WERI-Rb-1 (cell line): ENCODE measurements around the gene CRADD.
A peak's percentile ranks its signal among the peaks of the same experiment; 100 is the strongest.

Experiments used
- DNase-seq: peaks from one replicate; pipeline ENCODE4 v3.0.0-alpha.2; 2020
- H3K27ac ChIP-seq: fragments of 250-450 bp; sonication (Bioruptor Pico); 2 replicates; pipeline ENCODE4 v1.5.1; 2020; ENCODE audit warnings: mild to moderate bottlenecking, moderate library complexity
- H3K27me3 ChIP-seq: fragments of 250-450 bp; sonication (Bioruptor Pico); 2 replicates; pipeline ENCODE4 v1.5.1; 2021; ENCODE audit warnings: mild to moderate bottlenecking, low read depth, moderate library complexity; ENCODE audit not compliant: insufficient read depth, severe bottlenecking
- H3K36me3 ChIP-seq: fragments of 250-450 bp; sonication (Bioruptor Pico); 2 replicates; pipeline ENCODE4 v1.5.1; 2020; ENCODE audit warnings: mild to moderate bottlenecking, moderate library complexity
- H3K4me3 ChIP-seq: 2 replicates; pipeline ENCODE4 v1.5.1; 2011; ENCODE audit warnings: low read depth, mild to moderate bottlenecking, control low read depth, low read length
- H3K9me3 ChIP-seq: fragments of 250-450 bp; sonication (Bioruptor Pico); 2 replicates; pipeline ENCODE4 v1.5.1; 2021; ENCODE audit warnings: mild to moderate bottlenecking, moderate library complexity; ENCODE audit not compliant: severe bottlenecking
- TF ChIP-seq, protein P1 (sequence below): IDR thresholded peaks from 2 replicates; pipeline ENCODE4 v1.5.1; 2011; ENCODE audit warnings: low read depth, mild to moderate bottlenecking, control low read depth, inconsistent platforms, low read length

The CRADD gene

DNA sequence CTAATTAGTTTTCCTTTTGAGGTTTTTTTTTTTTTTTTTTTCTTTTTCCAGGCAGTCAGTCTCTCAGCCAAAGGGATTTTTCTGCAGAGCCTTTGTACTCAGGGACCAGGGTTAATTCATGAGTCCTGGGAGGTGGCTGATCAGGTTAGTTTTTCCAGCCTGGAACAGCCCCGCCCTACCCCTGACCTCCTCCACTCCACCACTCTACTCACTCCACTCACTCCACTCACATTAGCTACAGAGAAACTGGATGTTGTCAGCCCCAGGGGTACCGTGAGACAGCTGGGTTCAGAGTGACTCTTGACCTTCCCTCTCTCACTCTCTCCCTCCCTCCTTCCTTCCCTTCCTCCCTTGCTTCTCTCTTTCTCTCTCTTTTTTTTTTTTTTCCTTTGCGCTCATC is 161.0 kb downstream of the CRADD start:
- H3K9me3 ChIP-seq = no peaks in the 10 kb centered on the region
- DNase-seq = no peak
- no peaks in the 10 kb centered on the region for H3K27me3 ChIP-seq
- no peak overlapping the region for H3K4me3 ChIP-seq
- H3K36me3 ChIP-seq = no peaks in the 10 kb centered on the region
- TF ChIP-seq, protein P1, sequence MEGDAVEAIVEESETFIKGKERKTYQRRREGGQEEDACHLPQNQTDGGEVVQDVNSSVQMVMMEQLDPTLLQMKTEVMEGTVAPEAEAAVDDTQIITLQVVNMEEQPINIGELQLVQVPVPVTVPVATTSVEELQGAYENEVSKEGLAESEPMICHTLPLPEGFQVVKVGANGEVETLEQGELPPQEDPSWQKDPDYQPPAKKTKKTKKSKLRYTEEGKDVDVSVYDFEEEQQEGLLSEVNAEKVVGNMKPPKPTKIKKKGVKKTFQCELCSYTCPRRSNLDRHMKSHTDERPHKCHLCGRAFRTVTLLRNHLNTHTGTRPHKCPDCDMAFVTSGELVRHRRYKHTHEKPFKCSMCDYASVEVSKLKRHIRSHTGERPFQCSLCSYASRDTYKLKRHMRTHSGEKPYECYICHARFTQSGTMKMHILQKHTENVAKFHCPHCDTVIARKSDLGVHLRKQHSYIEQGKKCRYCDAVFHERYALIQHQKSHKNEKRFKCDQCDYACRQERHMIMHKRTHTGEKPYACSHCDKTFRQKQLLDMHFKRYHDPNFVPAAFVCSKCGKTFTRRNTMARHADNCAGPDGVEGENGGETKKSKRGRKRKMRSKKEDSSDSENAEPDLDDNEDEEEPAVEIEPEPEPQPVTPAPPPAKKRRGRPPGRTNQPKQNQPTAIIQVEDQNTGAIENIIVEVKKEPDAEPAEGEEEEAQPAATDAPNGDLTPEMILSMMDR = no peak
- H3K27ac ChIP-seq = no peak overlapping the region

DNA sequence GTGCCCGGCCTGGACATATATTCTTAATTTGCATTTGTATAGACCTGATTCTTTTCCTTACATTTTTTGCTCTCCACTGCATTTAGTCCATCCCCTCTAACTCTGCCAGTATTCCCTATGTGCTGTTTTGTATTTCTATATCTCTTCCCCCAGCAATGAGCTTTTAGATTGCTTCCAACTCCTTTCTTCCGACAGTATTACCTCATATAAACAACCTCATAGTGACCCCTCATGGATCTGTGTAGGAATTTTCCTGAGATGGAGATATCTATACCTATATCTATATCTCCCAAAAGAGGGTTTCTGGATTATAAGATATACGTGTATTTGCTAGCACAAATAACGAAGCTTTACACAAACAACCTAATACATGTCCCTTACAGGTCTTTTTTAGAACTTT is 161.9 kb downstream of the CRADD start:
- no peak overlapping the region for H3K4me3 ChIP-seq
- TF ChIP-seq, protein P1 = no peak
- DNase-seq = no peak

DNA sequence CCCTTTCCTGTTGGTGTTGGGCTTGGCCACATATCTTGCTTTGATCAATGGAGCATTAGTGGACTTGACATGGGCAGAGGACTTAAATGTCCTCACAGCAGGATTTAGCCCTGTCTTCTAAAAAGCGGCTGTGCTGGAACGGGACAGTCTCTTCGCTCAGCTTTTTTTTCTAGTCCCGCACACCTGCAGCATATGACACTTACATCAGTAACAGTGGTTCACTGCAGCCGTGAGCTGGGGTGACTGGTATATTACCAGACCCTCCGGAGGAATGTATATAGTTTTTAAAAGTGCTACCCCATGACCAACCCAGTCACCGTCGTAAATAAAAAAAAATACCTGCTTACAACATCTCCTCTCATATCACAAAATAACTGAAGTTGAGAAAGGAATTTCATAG is 164.5 kb downstream of the CRADD start:
- Histone ChIP-seq H3K9me3 (no peaks in the 10 kb centered on the region), H3K27me3 (no peaks in the 10 kb centered on the region), H3K36me3 (no peaks in the 10 kb centered on the region), H3K27ac (no peak overlapping the region), H3K4me3 (no peak overlapping the region)
- no peak for DNase-seq
- TF ChIP-seq, protein P1 = no peak

More for the DNA sequence above, 161.9 kb downstream of the CRADD start:
- H3K36me3 ChIP-seq = no peaks in the 10 kb centered on the region
- H3K27ac ChIP-seq = no peak overlapping the region
- no peaks in the 10 kb centered on the region for H3K9me3 ChIP-seq
- no peaks in the 10 kb centered on the region for H3K27me3 ChIP-seq

DNA sequence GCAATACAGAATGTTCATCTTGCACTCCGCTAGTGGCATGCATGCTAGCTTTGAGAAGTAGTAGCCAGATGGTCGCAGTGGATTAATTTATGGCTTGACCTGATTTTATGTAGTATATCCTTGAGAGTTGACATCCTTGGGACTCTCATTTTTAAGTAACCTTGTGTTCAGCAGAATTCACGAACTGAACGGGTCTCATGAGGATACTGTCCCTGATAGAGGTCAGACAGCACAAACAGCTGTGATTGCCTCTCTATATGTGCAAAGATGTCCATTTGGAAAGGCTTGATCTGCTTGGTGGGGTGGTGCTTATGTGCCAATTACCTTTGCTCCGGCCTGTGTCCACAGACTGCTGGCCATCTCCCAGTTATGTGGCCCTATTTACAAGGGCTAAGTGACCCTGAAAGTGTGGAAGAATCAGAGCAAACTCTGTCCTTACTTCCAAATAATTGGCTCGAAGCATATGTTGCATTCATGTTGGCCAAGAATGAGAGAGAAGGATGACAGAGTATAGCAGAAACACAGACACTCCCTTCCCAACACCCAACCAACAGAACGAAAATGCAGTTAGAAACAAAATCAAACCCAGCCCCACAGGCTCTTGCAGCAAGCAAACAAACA is 167.1 kb downstream of the CRADD start:
- Histone ChIP-seq H3K27me3 (no peaks in the 10 kb centered on the region), H3K36me3 (no peaks in the 10 kb centered on the region), H3K4me3 (no peak overlapping the region), H3K27ac (peak overlapping the region; percentile 26), H3K9me3 (no peaks in the 10 kb centered on the region)
- DNase-seq = peak; percentile 43
- TF ChIP-seq, protein P1 = no peak

DNA sequence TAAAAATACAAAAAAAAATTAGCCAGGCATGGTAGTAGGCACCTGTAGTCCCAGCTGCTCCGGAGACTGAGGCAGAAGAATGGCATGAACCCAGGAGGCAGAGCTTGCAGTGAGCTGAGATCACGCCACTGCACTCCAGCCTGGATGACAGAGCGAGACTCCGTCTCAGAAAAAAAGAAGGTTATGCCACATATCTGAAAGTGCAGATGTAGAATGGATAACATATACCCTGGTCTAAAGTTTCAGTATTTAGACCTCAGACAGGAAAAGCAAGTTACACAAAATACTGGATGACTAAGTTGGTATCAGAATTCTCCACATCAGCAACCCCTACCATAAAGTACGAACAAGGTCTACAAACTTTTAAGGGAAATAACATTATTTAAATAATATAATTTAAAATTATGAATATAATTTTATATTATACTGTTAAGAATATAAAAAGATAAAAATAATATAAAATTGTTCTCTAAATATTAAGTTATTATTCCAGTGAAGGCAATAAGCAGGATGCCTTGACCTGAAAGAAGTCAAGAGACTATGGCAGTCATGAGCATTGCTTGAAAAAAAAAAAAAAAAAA is 169.9 kb downstream of the CRADD start:
- TF ChIP-seq, protein P1 = no peak
- Histone ChIP-seq H3K27ac (no peak overlapping the region), H3K4me3 (no peak overlapping the region), H3K36me3 (no peaks in the 10 kb centered on the region), H3K9me3 (no peaks in the 10 kb centered on the region), H3K27me3 (no peaks in the 10 kb centered on the region)
- DNase-seq = no peak
